HG03432 (cell line): ENCODE results near the gene NAA38.
A peak's percentile ranks its signal among the peaks of the same experiment; 100 is the strongest.

Experiments
- ATAC-seq: cut with Tn5 transposase; IDR thresholded peaks from one replicate; pipeline ENCODE4 v1.9.1; 2021; ENCODE audit warnings: mild to moderate bottlenecking, moderate library complexity; ENCODE audit not compliant: unreplicated experiment

NAA38 gene

DNA sequence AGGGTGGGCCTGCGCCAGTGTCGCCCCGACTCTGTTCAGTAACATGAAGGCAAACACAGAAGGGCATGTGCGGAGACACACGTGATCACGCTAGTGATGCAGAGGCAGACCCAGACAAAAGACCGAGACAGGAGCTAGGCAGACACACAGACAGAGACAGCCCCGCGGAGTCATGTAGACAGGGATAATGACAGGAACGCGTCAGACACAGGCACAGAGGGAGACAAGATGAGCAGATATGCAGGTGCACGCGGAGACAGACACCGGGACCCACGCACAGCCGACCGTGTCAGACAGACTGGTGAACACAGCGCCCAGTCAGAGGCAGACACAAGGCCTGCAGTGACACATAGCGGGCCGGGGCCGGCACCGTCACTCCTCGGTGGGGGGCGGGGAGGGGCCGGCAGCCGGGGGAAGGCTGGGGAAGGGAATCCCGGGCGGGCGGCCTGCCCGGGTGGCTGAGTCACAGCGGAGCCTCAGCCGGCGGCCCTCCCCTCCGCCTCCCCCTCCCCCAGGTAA lies 15.9 kb downstream of the NAA38 start:
- peak; percentile 13 for ATAC-seq

DNA sequence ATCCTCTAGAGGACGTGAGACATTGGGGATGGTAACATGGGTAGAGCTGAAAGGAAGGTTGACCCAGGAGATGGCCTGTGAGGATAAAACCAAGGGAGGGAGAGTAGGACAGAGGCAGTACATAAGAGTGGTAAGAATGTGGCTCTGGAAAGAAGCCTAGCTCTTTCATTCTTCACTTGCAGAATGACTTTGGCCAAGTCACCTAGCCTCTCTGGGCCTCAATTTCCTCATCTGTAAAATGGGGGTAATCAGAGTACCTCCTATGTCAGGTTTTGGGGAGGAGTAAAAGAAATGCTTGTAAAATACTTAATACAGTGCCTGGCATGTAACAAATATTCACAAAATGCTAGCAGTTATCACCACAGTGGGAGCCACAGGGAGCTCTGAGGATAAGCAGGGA lies 16.5 kb downstream of the NAA38 start:
- no peak for ATAC-seq

DNA sequence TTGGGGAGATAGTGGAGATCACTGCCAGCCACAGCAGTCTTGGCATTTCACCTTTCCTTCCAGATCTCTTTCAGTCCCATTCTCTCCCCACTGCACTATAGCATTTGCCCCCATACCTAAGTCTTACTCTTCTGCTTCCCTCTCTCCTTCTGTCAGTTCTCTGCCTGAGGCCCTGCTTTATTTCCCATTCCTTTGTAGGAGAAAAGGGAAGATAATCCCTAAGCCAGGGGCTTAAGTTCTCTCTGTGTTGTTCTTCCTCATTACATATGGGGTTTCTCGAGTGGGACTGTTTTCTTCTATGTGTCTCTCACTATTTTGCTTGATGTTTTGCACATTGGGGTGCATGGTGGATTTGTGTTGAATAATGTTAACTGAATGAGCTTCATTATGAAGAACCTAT lies 16.9 kb downstream of the NAA38 start:
- no peak for ATAC-seq

DNA sequence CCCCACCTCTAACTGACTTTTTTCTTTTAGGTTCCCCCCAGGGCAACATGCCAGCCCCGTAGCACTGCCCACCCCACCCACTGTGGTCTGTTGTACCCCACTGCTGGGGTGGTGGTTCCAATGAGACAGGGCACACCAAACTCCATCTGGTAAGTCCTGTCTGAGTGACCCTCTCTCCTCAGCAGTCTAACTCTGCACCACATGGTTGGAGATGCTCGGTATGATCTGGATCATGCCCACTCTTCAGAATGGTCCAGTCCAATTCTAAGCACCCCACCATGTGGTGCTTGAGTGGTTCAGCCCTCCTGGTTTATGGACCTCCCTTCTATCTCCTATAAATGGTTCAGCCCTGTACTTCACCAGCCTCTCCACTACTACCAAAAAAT lies 17.5 kb downstream of the NAA38 start:
- ATAC-seq = no peak

DNA sequence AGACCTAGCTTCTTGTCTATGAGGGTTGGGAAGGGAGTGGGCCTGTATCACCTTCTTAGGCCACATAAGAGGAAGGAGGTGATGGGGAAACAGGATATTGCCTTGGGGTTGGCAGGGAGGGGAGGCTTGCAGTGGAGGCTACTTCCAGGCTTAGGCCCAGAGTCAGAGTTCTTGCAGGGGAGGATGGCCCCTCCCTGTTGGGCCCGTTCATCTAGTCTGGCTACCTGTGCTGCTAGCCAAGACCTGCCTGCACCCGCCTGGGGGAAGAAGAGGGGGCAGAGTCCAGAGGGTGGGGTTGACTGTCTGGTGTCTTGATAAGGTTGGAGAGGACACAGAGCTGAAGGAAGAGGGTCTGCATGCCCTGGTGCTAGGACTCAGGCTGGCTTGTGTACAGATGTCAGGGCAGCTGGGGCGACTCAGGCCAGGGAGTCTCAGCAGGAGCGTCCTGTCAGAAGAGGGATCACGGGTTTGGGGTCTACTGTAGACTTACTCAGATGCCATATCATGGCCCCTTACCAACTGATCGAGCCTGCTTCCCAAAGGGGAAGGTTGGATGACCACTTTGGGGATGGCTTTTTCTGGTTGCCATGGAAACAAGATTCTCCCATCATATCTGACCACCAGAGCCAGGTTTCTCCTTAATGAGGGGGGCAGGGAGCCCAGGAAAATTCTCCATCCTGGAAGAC lies 18.0 kb downstream of the NAA38 start:
- ATAC-seq = no peak

DNA sequence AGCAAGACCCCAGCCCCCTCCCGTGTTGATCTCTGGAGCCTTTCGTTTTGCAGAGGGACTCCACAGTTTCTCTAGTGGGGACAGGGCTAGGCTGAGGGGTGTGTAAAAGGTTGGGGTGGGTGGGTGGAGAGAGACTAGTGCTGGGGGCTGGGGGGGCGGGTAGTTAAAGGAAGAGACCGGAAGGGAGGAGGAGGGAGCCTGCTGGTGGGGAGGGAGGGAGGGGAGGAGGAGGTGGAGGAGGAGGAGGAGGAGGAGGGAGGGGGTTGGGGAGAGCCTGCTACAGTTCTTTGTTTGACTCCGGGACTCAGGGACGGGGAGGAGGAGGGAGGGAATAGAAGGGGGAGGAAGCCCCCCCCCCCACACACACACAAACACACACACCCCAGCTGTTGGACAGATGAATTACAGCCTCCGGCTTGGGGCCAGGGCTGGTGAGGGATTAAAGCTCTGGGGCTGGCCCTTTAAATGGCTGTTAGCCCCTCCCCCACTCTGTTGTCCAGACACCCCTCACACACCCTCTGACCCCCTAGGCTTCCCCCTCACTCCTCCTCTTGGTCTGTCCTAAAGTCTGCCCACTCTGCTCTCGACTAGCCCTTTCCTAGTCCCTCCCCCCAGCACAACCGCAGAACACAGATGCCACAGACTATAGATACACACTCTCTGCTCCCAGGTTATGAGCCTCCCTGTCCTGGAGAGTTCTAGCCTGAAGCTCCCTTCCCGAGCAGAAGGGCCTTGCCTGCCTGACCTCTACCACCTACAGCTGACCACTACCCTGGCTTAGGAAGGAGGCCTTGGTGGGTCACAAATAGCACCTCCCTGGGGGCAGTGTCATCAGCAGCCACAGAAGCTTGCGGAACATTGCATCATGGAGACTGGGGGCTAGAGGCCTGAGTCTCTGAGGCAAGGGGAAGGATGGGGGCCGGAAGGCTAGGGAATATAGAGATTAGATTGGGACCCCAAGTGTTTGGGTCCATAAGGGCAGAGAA lies 19.0 kb downstream of the NAA38 start:
- ATAC-seq = no peak

DNA sequence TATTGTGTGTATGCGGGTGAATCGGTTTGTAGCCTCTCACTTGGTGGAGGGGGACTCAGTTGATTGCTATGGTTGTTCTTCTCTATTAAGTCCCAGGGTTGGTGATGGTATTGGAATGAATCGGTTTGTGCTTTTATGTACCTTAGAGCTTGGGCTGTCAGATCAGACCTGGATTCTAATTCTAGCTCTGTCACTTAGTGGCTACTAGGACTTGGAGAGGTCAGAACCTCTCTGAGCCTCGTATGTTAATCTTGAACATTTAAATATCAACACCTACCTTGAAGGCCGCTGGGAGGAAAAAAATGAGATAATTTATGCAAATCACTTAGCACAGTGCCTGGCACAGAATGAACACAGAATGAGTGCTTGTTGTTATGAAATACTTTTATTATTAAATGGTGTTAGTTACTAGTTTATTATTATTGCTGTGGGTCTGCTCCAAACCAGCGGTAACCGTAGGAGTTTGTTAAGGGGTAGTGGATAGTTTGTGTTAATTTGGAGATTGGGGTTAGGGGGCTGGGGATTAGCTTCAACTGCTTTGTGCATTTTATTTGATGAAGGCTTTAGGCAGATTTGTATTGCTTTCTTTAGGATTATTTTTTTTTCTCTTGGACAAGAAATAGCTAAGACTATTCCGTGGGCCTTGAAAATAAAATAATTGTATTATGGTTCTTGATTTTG lies 19.8 kb downstream of the NAA38 start:
- no peak for ATAC-seq

DNA sequence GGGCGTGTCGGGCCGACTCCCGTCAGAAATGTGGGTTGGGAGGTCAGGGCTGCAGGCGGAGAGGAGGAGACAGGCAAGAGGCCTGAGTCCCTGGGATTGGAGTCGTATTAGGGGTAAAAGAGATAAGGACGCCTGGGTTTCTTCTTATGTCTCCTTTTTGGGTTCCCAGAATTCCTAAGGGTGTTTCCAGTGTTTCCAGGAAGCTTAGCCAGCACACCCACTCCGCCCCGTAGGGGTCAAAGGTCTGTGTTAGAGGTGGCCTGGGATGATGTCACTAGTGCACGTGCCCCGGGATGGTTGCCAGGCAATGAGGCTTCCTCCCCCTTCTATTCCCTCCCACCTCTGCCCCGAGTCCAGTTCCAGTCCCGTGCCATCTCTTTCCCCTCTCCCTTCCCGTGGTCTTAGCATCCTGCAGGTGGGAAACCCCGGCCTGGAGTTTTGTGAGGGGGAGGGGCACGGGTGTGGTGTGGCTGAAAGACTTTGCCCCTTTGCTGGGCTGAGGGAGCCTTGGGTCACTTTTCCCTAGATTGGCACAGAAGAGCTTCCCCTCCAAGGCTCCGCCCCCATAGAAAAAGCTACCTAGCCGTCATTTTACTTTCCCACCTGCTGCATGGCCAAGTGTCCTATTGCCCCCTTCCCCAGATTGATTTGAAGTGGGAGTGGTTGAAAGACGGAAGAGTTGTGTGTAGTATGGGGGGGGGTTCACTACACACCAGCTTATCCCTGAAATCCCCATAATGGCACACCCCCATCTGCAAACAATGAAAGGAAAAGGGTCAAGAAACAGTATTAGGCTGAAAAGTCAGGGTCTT lies 20.6 kb downstream of the NAA38 start:
- ATAC-seq = no peak

DNA sequence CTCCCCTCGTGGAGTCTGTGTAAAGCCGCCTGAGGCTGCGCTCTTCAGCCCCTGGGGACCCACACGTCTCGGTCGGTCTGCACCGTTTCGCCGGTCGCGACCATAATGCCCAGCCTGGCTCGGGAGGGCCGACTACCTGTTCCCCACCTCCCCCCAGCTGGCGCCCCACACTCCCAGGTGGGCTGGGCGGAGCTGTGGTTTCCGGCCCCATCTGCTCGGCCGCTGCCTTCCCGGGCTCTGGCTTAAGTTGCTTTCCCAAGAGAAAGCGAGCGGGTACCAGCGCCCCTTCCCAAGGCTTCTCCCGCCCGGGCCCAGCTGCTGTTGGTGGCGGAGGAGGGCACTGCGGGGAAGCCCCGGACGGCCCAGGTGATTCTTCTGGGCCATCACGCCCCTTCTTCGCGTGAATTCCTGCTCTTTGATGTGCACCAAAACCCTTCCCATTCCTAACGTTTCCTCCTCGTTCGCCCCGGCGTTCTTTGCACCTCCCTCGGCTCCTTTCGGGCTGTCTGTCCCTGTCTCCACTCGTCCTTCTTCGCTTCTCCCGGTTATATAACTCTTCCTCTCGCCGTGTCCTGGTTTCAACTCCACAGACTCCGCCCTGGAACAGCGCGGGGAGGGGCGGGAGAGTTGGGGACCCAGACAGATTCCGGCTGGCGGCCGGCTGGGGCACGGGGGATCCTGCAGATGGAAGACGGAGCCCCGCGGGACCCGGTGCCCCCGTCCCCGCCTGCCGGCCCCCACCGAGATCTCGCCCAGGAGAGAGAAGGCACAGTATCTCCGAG lies 21.4 kb downstream of the NAA38 start:
- ATAC-seq = peak; percentile 37

DNA sequence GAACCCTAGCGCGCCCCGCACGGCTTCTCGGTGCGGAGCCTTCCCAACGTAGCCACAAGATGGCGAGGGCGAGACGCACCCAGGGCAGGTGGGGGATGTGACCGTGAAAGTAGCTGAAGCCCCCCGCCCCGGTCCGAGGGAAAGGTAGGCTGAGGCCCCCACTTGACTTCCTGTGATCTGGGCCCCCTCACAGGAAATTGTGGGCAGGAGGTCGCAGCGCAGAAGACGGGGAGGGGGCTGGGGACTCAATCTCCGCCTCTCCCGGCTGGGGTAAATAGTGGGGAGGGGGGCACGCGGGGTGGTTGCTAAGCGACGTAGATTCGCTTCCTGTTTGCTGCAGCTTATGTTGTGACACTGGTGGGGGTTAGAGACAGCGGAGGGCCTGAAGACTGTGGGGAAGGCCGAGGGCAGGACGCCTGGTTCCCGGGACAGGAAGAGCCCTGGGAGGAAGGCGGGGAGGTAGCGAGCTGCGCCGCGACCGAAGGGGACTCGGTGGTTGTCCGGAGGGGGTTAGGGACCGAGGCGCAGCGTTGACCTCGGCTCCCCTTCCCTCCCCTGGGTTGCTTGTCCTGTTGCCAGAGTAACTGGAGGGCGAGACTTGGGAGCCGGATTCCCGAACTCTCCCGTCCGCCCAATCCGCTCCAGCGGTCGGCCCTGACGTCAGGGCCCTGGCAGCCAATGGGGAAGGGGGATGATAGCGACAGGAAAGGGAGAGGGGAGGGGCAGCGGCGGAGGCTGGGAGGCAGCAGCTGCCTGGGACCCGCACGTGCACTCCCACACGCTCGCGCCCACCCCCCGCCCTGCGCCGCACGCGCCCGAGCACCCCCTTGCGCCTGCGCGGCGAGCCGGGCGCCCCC lies 22.2 kb downstream of the NAA38 start:
- ATAC-seq = peak; percentile 46

DNA sequence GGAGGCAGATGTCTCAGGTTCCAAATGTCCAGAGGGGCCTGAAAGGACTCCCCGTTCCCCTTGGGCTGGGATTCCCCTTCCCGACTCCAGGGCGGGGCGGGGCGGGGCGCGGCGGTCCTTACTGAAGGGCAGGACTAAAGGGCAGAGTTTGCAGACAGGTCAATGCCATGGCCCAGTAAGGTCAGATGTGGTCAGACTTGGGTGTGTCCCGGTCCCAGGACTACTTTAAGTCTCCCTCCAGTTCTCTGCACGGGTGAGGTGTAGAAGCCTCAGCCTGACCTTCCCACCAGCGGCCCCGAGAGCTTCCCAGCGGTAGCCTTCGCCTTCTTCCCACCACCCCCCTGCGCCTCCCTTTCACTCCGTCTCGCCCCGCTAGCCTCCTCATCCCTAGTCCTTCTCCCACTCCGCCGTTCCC lies 22.8 kb downstream of the NAA38 start:
- peak; percentile 3 for ATAC-seq

DNA sequence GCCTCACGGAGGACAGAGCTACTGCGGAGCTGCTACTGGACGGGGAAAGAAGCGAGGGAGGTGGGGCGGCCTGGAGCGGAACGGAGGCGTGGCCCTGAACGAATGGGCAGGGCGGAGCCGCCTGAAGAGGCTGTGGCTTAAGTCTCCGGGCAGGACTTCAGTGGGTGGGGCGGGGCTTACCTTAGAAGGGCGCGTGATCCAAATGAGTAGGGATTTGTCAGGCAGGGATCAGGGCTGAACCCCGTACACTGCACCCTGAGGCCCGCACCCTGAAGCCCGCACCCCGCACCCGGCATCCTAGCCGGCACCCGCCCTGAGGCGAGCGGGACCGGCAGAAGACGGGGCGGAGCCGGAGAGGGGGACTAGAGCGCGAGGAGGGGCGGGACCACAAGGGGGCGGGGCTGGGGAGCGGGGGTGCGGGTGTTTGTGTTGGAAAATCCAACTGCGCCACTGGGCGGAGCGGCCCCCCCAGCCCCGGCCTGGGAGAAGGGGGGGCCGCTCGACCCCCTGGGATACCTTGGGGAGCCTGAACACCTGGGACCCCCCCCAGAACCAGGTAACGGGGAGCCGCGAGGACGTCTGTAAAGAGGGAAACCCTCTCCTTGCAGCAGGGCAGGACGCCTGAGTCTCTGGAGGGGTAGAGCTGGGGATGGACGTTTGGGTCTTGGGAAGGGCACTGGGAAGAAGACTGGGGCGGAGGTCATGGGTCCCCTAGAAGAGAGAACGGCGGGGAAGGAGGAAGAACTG lies 23.4 kb downstream of the NAA38 start, which contains the start of gene KDM6B:
TSS of gene KDM6B (plus strand) at position 423 of the 747 bp plus-strand sequence. CDS start 11,338 bp downstream, outside the sequence.
- ATAC-seq = peak; percentile 42

DNA sequence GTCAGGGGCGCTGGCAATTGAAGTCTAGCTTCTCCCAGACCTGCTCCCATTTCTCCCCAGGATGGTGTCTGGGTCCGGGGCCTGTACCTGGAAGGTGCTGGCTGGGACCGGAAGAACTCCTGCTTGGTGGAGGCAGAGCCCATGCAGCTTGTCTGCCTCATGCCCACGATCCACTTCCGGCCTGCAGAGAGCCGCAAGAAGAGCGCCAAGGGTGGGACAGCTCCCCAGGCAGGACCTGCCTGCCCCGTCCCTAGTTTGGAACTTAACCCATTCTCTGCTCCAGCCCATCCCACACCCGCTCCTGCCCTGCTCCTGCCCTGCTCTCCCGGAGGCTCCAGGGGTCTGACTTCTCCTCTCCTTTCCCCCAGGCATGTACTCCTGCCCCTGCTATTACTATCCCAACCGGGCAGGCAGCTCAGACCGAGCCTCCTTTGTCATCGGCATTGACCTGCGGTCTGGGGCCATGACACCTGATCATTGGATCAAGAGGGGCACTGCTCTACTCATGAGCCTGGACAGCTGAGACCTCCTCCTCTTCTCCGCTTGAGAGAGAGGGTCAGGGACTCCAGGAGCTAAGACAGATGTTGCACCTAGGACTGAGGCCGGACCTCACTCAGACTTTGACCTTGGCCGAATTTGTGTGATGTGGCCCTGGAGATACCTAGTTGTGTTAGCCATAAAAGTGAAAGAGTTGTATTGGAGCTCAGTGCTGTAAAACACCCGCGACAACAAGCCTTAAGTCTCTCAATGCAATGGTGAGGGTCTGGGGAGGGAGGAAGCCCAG lies 24.2 kb downstream of the NAA38 start:
- ATAC-seq = no peak

DNA sequence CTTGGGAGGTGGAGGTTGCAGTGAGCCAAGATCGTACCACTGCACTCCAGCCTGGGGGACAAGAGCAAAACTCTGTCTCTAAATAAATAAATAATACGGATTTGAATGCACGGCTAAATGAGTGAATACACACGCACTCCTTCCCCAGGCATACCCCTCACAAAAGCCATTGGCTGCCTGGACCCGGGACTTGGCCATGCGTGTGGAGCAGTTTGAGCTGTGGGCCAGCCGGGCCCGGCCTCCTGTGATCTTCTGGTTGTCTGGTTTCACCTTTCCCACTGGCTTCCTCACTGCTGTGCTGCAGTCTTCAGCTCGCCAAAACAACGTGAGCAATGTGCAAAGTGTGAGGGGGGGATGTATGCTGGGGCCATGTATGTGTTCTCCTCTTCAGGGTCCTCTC lies 24.9 kb downstream of the NAA38 start:
- ATAC-seq = no peak

DNA sequence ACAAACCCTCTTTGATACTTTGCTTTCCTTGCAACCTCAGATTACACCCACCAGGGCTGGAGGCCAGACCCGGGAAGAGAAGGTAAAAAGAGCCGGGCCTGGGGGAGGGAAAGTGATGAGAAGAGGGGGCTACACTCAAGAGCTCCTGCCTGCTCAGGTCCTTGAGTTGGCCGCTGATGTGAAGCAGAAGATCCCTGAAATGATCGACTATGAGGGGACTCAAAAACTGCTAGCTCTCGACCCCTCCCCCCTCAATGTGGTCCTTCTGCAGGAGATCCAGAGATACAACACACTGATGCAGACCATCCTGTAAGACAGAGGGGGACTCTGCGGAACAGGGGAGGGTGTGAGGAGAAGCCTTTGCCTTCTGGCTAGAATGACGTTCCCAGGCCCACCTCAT lies 26.1 kb downstream of the NAA38 start:
- no peak for ATAC-seq

DNA sequence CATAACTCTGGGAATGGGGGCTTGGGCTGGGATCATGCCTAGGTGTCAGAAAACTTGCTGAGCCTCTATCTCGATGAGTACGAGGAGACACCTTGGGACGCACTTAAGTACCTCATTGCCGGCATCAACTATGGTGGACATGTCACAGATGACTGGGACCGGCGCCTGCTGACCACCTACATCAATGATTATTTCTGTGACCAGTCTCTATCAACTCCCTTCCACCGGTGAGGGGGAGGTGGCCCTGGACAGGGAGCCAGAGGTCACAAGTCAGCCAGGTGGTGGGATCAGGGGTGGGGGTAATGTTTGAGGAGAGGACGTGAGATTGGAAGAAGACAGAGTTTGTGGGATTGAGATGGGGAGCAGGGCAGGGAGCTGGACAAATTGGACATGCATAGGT lies 26.7 kb downstream of the NAA38 start:
- no peak for ATAC-seq
